Endothelial cell of umbilical vein (primary cell): ENCODE measurements around the gene AKNA.
A peak's percentile ranks its signal among the peaks of the same experiment; 100 is the strongest.

Source experiments
- CTCF ChIP-seq, 2 donors: IDR thresholded peaks; 1 replicate in 1 of 2; 2 replicates in 1 of 2; pipeline ENCODE4 v1.5.1; 2011; ENCODE audit warnings: low read length in 2 of 2, mild to moderate bottlenecking in 2 of 2, moderate library complexity in 2 of 2, control low read depth in 1 of 2, inconsistent platforms in 1 of 2, low read depth in 1 of 2; ENCODE audit not compliant: insufficient read depth in 1 of 2; ENCODE audit errors: extremely low read depth in 1 of 2
- GATA2 ChIP-seq: IDR thresholded peaks from 2 replicates; pipeline ENCODE4 v1.7.0; 2011; ENCODE audit warnings: low read depth, mild to moderate bottlenecking, moderate library complexity, mixed read lengths, low read length; ENCODE audit not compliant: insufficient read length, insufficient read depth
- JUN ChIP-seq: IDR thresholded peaks from 2 replicates; pipeline ENCODE4 v1.6.1; 2011; ENCODE audit warnings: borderline replicate concordance, low read depth; ENCODE audit not compliant: insufficient read length, insufficient read depth
- MAX ChIP-seq: IDR thresholded peaks from 2 replicates; pipeline ENCODE4 v1.6.1; 2011; ENCODE audit not compliant: insufficient read depth, insufficient read length
- POLR2A ChIP-seq: IDR thresholded peaks from 2 replicates; pipeline ENCODE4 v1.6.1; 2012; ENCODE audit warnings: low read depth, mild to moderate bottlenecking, control low read depth, low read length
- POLR2AphosphoS5 ChIP-seq: IDR thresholded peaks from 2 replicates; pipeline ENCODE4 v1.6.1; 2012; ENCODE audit warnings: low read depth, mild to moderate bottlenecking, control low read depth, low read length, moderate library complexity; ENCODE audit not compliant: insufficient read depth

- TF ChIP-seq CTCF (IDR thresholded peaks at IDR 0.05; ENCODE audit: extremely low read depth in 1 of 2, insufficient read depth in 1 of 2, low read depth in 1 of 2, low read length in 2 of 2) (no peak), POLR2AphosphoS5 (peak; percentile 85), POLR2A (peak; percentile 91), JUN (no peak), GATA2 (no peak), MAX (no peak)
Measured at GRCh38 chr9:114387680-114388356, at the start of gene AKNA.
